Measurements from ENCODE around the gene POLR2A. TPM values are rescaled to one million over a fixed set of nuclear protein-coding genes. Genes with fewer than 3 reads are reported as not detected.

POLR2A gene
- total RNA-seq, 4 donors from 2014 or later = 59.3 to 94.9 (median 78.2) TPM

- H3K4me3 ChIP-seq = no peak overlapping the region
- intact Hi-C loops (cut with DNase I) = no loop called here
- H3K9me3 ChIP-seq = no peaks in the 10 kb centered on the region
- H3K27me3 ChIP-seq = no peaks in the 10 kb centered on the region
- WGBS, 2 donors = 93% methylated on average over 8 of the region's 8 CpGs
- no peak for DNase-seq
- H3K27ac ChIP-seq = no peak overlapping the region
- peaks cover 62 to 100% (median 79%) of the 10 kb centered on the region in 3 donors for H3K36me3 ChIP-seq
- no peak for TF ChIP-seq POLR2A (IDR thresholded peaks at IDR 0.05)
- TF ChIP-seq, protein P1, sequence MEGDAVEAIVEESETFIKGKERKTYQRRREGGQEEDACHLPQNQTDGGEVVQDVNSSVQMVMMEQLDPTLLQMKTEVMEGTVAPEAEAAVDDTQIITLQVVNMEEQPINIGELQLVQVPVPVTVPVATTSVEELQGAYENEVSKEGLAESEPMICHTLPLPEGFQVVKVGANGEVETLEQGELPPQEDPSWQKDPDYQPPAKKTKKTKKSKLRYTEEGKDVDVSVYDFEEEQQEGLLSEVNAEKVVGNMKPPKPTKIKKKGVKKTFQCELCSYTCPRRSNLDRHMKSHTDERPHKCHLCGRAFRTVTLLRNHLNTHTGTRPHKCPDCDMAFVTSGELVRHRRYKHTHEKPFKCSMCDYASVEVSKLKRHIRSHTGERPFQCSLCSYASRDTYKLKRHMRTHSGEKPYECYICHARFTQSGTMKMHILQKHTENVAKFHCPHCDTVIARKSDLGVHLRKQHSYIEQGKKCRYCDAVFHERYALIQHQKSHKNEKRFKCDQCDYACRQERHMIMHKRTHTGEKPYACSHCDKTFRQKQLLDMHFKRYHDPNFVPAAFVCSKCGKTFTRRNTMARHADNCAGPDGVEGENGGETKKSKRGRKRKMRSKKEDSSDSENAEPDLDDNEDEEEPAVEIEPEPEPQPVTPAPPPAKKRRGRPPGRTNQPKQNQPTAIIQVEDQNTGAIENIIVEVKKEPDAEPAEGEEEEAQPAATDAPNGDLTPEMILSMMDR (IDR thresholded peaks at IDR 0.05) = no peak
- peaks cover 0 to 4% (median 0%) of the 10 kb centered on the region in 3 donors for H3K4me1 ChIP-seq
Observed at GRCh38 chr17:7503521-7503920, 19.4 kb downstream of the POLR2A start.

- H3K36me3 ChIP-seq = peaks cover 61 to 100% (median 82%) of the 10 kb centered on the region in 3 donors
- H3K27ac ChIP-seq = no peak overlapping the region
- no peak for TF ChIP-seq POLR2A (IDR thresholded peaks at IDR 0.05)
- TF ChIP-seq, protein P1 (IDR thresholded peaks at IDR 0.05) = no peak
- peaks cover 0 to 4% (median 0%) of the 10 kb centered on the region in 3 donors for H3K4me1 ChIP-seq
- intact Hi-C loops (cut with DNase I) = no loop called here
- no peaks in the 10 kb centered on the region for H3K27me3 ChIP-seq
- H3K9me3 ChIP-seq = no peaks in the 10 kb centered on the region
- no peak for DNase-seq
- H3K4me3 ChIP-seq = no peak overlapping the region
- WGBS, 2 donors = 46 to 72% methylated on average over 7 to 8 of the region's 11 CpGs
Observed at GRCh38 chr17:7508145-7508544, 24.0 kb downstream of the POLR2A start.

- intact Hi-C loops (cut with DNase I) = no loop called here
- peaks cover 0 to 4% (median 0%) of the 10 kb centered on the region in 3 donors for H3K4me1 ChIP-seq
- no peak for DNase-seq
- TF ChIP-seq, protein P1 (IDR thresholded peaks at IDR 0.05) = no peak
- no peak for TF ChIP-seq POLR2A (IDR thresholded peaks at IDR 0.05)
- H3K9me3 ChIP-seq = no peaks in the 10 kb centered on the region
- peak overlapping the region in 2 of 4 donors; percentile 4 to 36 for H3K27ac ChIP-seq
- no peak overlapping the region for H3K4me3 ChIP-seq
- H3K36me3 ChIP-seq = peaks cover 59 to 100% (median 75%) of the 10 kb centered on the region in 3 donors
- 84 to 91% methylated on average over 8 to 9 of the region's 9 CpGs for WGBS, 2 donors
- H3K27me3 ChIP-seq = no peaks in the 10 kb centered on the region
Observed at GRCh38 chr17:7508846-7509245, 24.7 kb downstream of the POLR2A start.

GRCh38 chr17:7509937-7510336 is 25.8 kb downstream of the POLR2A start:
- Histone ChIP-seq H3K36me3 (peaks cover 57 to 98% (median 71%) of the 10 kb centered on the region in 3 donors), H3K27me3 (no peaks in the 10 kb centered on the region), H3K9me3 (no peaks in the 10 kb centered on the region), H3K4me1 (peaks cover 0 to 4% (median 0%) of the 10 kb centered on the region in 3 donors), H3K4me3 (no peak overlapping the region), H3K27ac (no peak overlapping the region)
- DNase-seq = no peak
- 73 to 86% methylated on average over 4 to 5 of the region's 5 CpGs for WGBS, 2 donors
- TF ChIP-seq, protein P1 (IDR thresholded peaks at IDR 0.05) = no peak
- no peak for TF ChIP-seq POLR2A (IDR thresholded peaks at IDR 0.05)
- intact Hi-C loops (cut with DNase I) = no loop called here

DNA sequence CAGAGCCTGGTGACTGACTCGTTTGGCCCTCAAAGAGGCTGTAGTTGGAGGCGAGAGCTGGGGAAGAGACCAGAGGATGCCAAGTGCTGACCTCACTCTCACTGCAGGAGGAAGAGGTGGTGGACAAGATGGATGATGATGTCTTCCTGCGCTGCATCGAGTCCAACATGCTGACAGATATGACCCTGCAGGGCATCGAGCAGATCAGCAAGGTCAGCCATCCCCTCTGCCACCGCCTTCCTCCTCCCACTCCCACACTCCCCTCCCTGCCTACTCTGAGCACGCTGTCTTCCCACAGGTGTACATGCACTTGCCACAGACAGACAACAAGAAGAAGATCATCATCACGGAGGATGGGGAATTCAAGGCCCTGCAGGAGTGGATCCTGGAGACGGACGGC is 26.9 kb downstream of the POLR2A start:
- Histone ChIP-seq H3K27me3 (no peaks in the 10 kb centered on the region), H3K4me1 (peaks cover 0 to 4% (median 0%) of the 10 kb centered on the region in 3 donors), H3K27ac (no peak overlapping the region), H3K36me3 (peaks cover 53 to 89% (median 66%) of the 10 kb centered on the region in 3 donors), H3K9me3 (no peaks in the 10 kb centered on the region), H3K4me3 (no peak overlapping the region)
- DNase-seq = no peak
- intact Hi-C loops (cut with DNase I) = no loop called here
- WGBS, 2 donors = 67 to 73% methylated on average over 5 to 6 of the region's 10 CpGs
- no peak for TF ChIP-seq POLR2A (IDR thresholded peaks at IDR 0.05)
- TF ChIP-seq, protein P1 (IDR thresholded peaks at IDR 0.05) = no peak

All from esophagus squamous epithelium (tissue), 5 donors.